GM19025 (cell line): ENCODE measurements around the gene ZNF608.

Experiments used
- ATAC-seq: cut with Tn5 transposase; IDR thresholded peaks from one replicate; pipeline ENCODE4 v1.9.1; 2021; ENCODE audit warnings: mild to moderate bottlenecking, low read depth, moderate library complexity; ENCODE audit not compliant: unreplicated experiment

Gene ZNF608

GRCh38 chr5:124755565-124755964, 9.1 kb upstream of the ZNF608 start:
- no peak for ATAC-seq

GRCh38 chr5:124755041-124755440, 8.6 kb upstream of the ZNF608 start:
- ATAC-seq = no peak

GRCh38 chr5:124754206-124754927, 7.9 kb upstream of the ZNF608 start:
- ATAC-seq = no peak

GRCh38 chr5:124752854-124753720, 6.6 kb upstream of the ZNF608 start:
- ATAC-seq = no peak

- ATAC-seq = no peak
Measured at GRCh38 chr5:124751031-124751430, 4.6 kb upstream of the ZNF608 start.

- peak; percentile 77 for ATAC-seq
Measured at GRCh38 chr5:124748687-124749594, 2.5 kb upstream of the ZNF608 start.

GRCh38 chr5:124747791-124748686, 1.6 kb upstream of the ZNF608 start:
- peak; percentile 45 for ATAC-seq

GRCh38 chr5:124746916-124747790, 714 bp upstream of the ZNF608 start:
- ATAC-seq = no peak

- no peak for ATAC-seq
Measured at GRCh38 chr5:124745007-124745927, 1.2 kb downstream of the ZNF608 start.

- no peak for ATAC-seq
Measured at GRCh38 chr5:124744170-124744971, 2.1 kb downstream of the ZNF608 start.

- no peak for ATAC-seq
Measured at GRCh38 chr5:124743602-124744169, 2.8 kb downstream of the ZNF608 start.

- no peak for ATAC-seq
Measured at GRCh38 chr5:124742983-124743601, 3.3 kb downstream of the ZNF608 start.

GRCh38 chr5:124742521-124742920, 3.9 kb downstream of the ZNF608 start:
- no peak for ATAC-seq

- ATAC-seq = no peak
Measured at GRCh38 chr5:124741711-124742496, 4.5 kb downstream of the ZNF608 start.

GRCh38 chr5:124740991-124741583, 5.4 kb downstream of the ZNF608 start:
- ATAC-seq = no peak
